ENCODE data around the gene GPR183.

The GPR183 gene

GRCh38 chr13:99303863-99304521 lies 3.2 kb downstream of the GPR183 start:
- Histone ChIP-seq H3K36me3 (ENCODE audit: control insufficient read depth, insufficient read depth, low read length) (no peaks in the 10 kb centered on the region), H3K4me3 (ENCODE audit: insufficient read depth, low read depth, low read length) (no peak overlapping the region), H3K27ac (ENCODE audit: insufficient read depth, low read depth, low read length, poor library complexity, severe bottlenecking) (no peak overlapping the region), H3K27me3 (ENCODE audit: control insufficient read depth, insufficient read depth, low read length, poor library complexity, severe bottlenecking) (no peaks in the 10 kb centered on the region), H3K4me1 (ENCODE audit: control insufficient read depth, insufficient read depth, low read length) (no peaks in the 10 kb centered on the region), H3K9me3 (ENCODE audit: control insufficient read depth, low read length) (no peaks in the 10 kb centered on the region)
- WGBS, 2 experiments, result 94% methylated on average over 13 of the region's 14 CpGs

- Histone ChIP-seq H3K27ac (ENCODE audit: insufficient read depth, low read depth, low read length, poor library complexity, severe bottlenecking) (no peak overlapping the region), H3K36me3 (ENCODE audit: control insufficient read depth, insufficient read depth, low read length) (no peaks in the 10 kb centered on the region), H3K9me3 (ENCODE audit: control insufficient read depth, low read length) (no peaks in the 10 kb centered on the region), H3K4me1 (ENCODE audit: control insufficient read depth, insufficient read depth, low read length) (no peaks in the 10 kb centered on the region), H3K4me3 (ENCODE audit: insufficient read depth, low read depth, low read length) (no peak overlapping the region), H3K27me3 (ENCODE audit: control insufficient read depth, insufficient read depth, low read length, poor library complexity, severe bottlenecking) (no peaks in the 10 kb centered on the region)
- 93 to 97% methylated on average over 8 of the region's 8 CpGs for WGBS, 2 experiments
Measured at GRCh38 chr13:99302637-99303505, 4.3 kb downstream of the GPR183 start.

- no peaks in the 10 kb centered on the region for H3K4me1 ChIP-seq (ENCODE audit: control insufficient read depth, insufficient read depth, low read length)
- H3K36me3 ChIP-seq (ENCODE audit: control insufficient read depth, insufficient read depth, low read length), result no peaks in the 10 kb centered on the region
- H3K9me3 ChIP-seq (ENCODE audit: control insufficient read depth, low read length), result no peaks in the 10 kb centered on the region
- H3K27me3 ChIP-seq (ENCODE audit: control insufficient read depth, insufficient read depth, low read length, poor library complexity, severe bottlenecking), result no peaks in the 10 kb centered on the region
- H3K27ac ChIP-seq (ENCODE audit: insufficient read depth, low read depth, low read length, poor library complexity, severe bottlenecking), result no peak overlapping the region
- H3K4me3 ChIP-seq (ENCODE audit: insufficient read depth, low read depth, low read length), result no peak overlapping the region
- WGBS, 2 experiments, result 100% methylated on average over 1 of the region's 1 CpG; no CpG with 5 or more reads in 1 of the 2 experiments
Measured at GRCh38 chr13:99301913-99302636, 5.1 kb downstream of the GPR183 start.

GRCh38 chr13:99301056-99301838 lies 6.0 kb downstream of the GPR183 start:
- no peaks in the 10 kb centered on the region for H3K27me3 ChIP-seq (ENCODE audit: control insufficient read depth, insufficient read depth, low read length, poor library complexity, severe bottlenecking)
- H3K4me3 ChIP-seq (ENCODE audit: insufficient read depth, low read depth, low read length), result no peak overlapping the region
- H3K9me3 ChIP-seq (ENCODE audit: control insufficient read depth, low read length), result no peaks in the 10 kb centered on the region
- H3K36me3 ChIP-seq (ENCODE audit: control insufficient read depth, insufficient read depth, low read length), result no peaks in the 10 kb centered on the region
- no peaks in the 10 kb centered on the region for H3K4me1 ChIP-seq (ENCODE audit: control insufficient read depth, insufficient read depth, low read length)
- WGBS, 2 experiments, result 94 to 95% methylated on average over 7 of the region's 7 CpGs
- no peak overlapping the region for H3K27ac ChIP-seq (ENCODE audit: insufficient read depth, low read depth, low read length, poor library complexity, severe bottlenecking)

- no peak overlapping the region for H3K4me3 ChIP-seq (ENCODE audit: insufficient read depth, low read depth, low read length)
- H3K4me1 ChIP-seq (ENCODE audit: control insufficient read depth, insufficient read depth, low read length), result no peaks in the 10 kb centered on the region
- WGBS, 2 experiments, result 89 to 93% methylated on average over 4 of the region's 4 CpGs
- H3K9me3 ChIP-seq (ENCODE audit: control insufficient read depth, low read length), result no peaks in the 10 kb centered on the region
- H3K36me3 ChIP-seq (ENCODE audit: control insufficient read depth, insufficient read depth, low read length), result no peaks in the 10 kb centered on the region
- H3K27me3 ChIP-seq (ENCODE audit: control insufficient read depth, insufficient read depth, low read length, poor library complexity, severe bottlenecking), result no peaks in the 10 kb centered on the region
- no peak overlapping the region for H3K27ac ChIP-seq (ENCODE audit: insufficient read depth, low read depth, low read length, poor library complexity, severe bottlenecking)
Measured at GRCh38 chr13:99299920-99300341, 7.3 kb downstream of the GPR183 start.

GRCh38 chr13:99299256-99299919 lies 7.8 kb downstream of the GPR183 start:
- 88 to 96% methylated on average over 3 of the region's 4 CpGs for WGBS, 2 experiments
- Histone ChIP-seq H3K9me3 (ENCODE audit: control insufficient read depth, low read length) (no peaks in the 10 kb centered on the region), H3K4me3 (ENCODE audit: insufficient read depth, low read depth, low read length) (no peak overlapping the region), H3K27me3 (ENCODE audit: control insufficient read depth, insufficient read depth, low read length, poor library complexity, severe bottlenecking) (no peaks in the 10 kb centered on the region), H3K27ac (ENCODE audit: insufficient read depth, low read depth, low read length, poor library complexity, severe bottlenecking) (no peak overlapping the region), H3K36me3 (ENCODE audit: control insufficient read depth, insufficient read depth, low read length) (no peaks in the 10 kb centered on the region), H3K4me1 (ENCODE audit: control insufficient read depth, insufficient read depth, low read length) (no peaks in the 10 kb centered on the region)

GRCh38 chr13:99298056-99298455 lies 9.1 kb downstream of the GPR183 start:
- Histone ChIP-seq H3K27ac (ENCODE audit: insufficient read depth, low read depth, low read length, poor library complexity, severe bottlenecking) (no peak overlapping the region), H3K4me3 (ENCODE audit: insufficient read depth, low read depth, low read length) (no peak overlapping the region), H3K27me3 (ENCODE audit: control insufficient read depth, insufficient read depth, low read length, poor library complexity, severe bottlenecking) (no peaks in the 10 kb centered on the region), H3K9me3 (ENCODE audit: control insufficient read depth, low read length) (no peaks in the 10 kb centered on the region), H3K4me1 (ENCODE audit: control insufficient read depth, insufficient read depth, low read length) (no peaks in the 10 kb centered on the region), H3K36me3 (ENCODE audit: control insufficient read depth, insufficient read depth, low read length) (no peaks in the 10 kb centered on the region)
- 96 to 100% methylated on average over 2 of the region's 2 CpGs for WGBS, 2 experiments

- no peaks in the 10 kb centered on the region for H3K36me3 ChIP-seq (ENCODE audit: control insufficient read depth, insufficient read depth, low read length)
- H3K4me3 ChIP-seq (ENCODE audit: insufficient read depth, low read depth, low read length), result no peak overlapping the region
- no peak overlapping the region for H3K27ac ChIP-seq (ENCODE audit: insufficient read depth, low read depth, low read length, poor library complexity, severe bottlenecking)
- H3K9me3 ChIP-seq (ENCODE audit: control insufficient read depth, low read length), result no peaks in the 10 kb centered on the region
- no peaks in the 10 kb centered on the region for H3K4me1 ChIP-seq (ENCODE audit: control insufficient read depth, insufficient read depth, low read length)
- no peaks in the 10 kb centered on the region for H3K27me3 ChIP-seq (ENCODE audit: control insufficient read depth, insufficient read depth, low read length, poor library complexity, severe bottlenecking)
Measured at GRCh38 chr13:99297331-99297730, 9.9 kb downstream of the GPR183 start.

GRCh38 chr13:99296398-99296797 lies 10.8 kb downstream of the GPR183 start:
- no peaks in the 10 kb centered on the region for H3K36me3 ChIP-seq (ENCODE audit: control insufficient read depth, insufficient read depth, low read length)
- no peak overlapping the region for H3K27ac ChIP-seq (ENCODE audit: insufficient read depth, low read depth, low read length, poor library complexity, severe bottlenecking)
- WGBS, 2 experiments, result 96 to 99% methylated on average over 4 of the region's 4 CpGs
- no peaks in the 10 kb centered on the region for H3K4me1 ChIP-seq (ENCODE audit: control insufficient read depth, insufficient read depth, low read length)
- no peaks in the 10 kb centered on the region for H3K9me3 ChIP-seq (ENCODE audit: control insufficient read depth, low read length)
- no peak overlapping the region for H3K4me3 ChIP-seq (ENCODE audit: insufficient read depth, low read depth, low read length)
- no peaks in the 10 kb centered on the region for H3K27me3 ChIP-seq (ENCODE audit: control insufficient read depth, insufficient read depth, low read length, poor library complexity, severe bottlenecking)
